ENCODE measurements around the gene MYH3.

Gene MYH3

DNA sequence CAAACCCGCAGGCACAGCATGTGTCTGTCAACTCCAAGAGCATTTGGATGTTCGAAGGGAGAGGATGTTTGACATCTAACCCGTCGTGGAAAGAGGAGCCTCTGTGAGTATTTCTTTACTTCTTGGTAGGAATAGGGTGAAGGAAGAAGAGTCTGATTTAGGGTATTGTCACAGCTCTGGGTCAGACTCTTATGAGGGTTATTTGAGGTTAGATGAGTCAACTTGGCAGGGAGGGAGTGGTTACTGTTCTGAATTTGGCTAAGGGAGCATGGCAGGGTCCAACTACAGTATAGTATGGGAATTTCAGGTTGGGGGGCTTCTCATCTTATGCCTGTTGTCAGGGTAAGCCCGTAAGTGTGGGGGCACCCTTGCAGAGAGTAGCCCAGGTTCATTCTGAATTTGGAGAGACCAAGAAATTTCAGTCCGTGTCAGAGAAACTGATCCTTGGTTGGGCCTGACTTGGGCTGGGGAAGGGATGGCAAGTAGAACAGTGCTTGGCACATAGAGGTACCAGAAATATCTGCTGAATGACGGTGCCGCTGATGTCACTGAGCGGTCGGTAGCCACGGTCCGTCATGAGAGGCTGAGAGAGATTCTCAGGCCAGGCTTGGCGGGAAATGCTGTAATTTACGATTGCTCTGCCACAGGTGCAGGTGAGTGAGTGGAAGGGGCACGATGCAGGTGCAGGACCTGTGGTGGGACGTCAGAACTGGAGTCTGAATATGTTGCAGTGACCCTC, 43.2 kb downstream of the MYH3 start:
- H3K4me3 ChIP-seq (ENCODE audit: low read length) = no peak overlapping the region
- no peak for TF ChIP-seq ZNF274 (IDR thresholded peaks at IDR 0.05; ENCODE audit: low read depth, low read length)

DNA sequence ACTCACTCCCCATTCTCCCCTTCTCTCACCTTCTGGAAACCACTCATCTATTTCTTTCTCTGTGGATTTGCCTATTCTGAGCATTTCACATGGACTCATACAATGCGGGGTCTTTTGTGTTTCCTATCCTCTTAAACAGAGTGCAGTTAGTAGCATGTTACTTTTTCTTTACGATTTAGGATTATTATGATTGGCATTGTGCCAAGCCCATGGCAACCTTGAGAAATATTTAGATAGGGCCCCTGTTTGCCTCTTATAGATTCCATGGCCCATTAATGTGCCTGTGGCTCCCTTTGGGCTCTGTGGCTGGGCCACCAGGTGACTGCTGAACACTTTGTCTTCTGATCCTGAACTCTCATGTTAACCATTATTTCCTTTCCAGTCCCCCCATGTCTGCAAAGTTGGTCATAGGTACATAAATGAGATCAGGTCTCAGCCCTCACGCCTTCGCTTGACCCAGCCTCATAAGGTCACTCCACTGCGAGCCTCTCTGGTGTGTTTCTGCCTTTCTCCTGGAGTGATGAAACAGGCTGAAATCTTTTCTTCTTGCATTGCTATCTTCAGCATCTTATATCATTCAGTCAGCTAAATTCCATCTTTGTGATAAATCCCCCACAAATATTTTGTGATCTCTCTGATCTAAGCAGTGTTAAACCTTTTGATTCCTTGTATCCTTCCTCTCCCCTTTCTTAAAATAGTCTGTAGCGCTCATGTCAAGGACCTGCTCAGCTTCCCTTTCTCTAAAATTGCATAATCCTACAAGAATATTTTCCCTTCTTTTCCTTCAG, 44.0 kb downstream of the MYH3 start:
- no peak for TF ChIP-seq ZNF274 (IDR thresholded peaks at IDR 0.05; ENCODE audit: low read depth, low read length)
- no peak overlapping the region for H3K4me3 ChIP-seq (ENCODE audit: low read length)

DNA sequence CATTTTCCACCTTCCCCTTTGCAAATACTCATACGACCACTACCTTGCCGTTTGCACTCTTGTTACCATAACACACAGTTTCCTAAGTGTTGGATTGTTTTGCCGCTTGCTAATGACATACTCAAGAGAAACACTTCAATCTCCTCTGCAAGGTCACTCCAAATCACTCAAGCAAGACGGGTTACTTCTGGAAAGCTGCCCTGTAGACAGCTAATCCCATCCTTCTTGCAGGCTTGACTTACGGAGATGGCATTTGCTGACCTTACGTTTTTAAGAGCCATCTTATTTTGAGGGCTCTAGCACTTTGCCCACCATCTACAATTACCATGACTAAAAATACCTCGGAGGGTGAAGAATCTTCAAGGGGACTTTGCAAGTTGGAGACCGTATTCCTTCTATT, 46.2 kb downstream of the MYH3 start:
- no peak for TF ChIP-seq ZNF274 (IDR thresholded peaks at IDR 0.05; ENCODE audit: low read depth, low read length)
- no peak overlapping the region for H3K4me3 ChIP-seq (ENCODE audit: low read length)

DNA sequence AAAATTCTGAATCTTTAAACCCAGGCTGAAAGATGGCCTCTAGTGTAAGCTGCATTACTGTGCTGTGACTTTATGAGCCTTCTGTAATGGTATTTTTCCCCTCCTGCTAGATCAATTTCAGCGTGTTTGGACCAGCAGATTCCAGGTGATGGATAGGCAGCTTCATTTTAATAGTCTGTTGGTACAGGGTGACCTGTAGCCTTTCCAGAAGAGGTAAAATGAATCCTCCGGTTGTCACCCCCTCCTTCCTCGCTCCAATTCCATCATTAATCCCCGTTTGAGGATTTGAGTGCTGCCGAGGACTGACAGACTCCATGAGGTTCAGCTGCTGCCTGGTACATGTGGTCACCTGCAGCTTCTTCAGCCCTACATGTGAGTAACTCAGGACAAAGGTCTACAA, 48.9 kb downstream of the MYH3 start:
- H3K4me3 ChIP-seq (ENCODE audit: low read length) = no peak overlapping the region
- TF ChIP-seq ZNF274 (IDR thresholded peaks at IDR 0.05; ENCODE audit: low read depth, low read length) = no peak

DNA sequence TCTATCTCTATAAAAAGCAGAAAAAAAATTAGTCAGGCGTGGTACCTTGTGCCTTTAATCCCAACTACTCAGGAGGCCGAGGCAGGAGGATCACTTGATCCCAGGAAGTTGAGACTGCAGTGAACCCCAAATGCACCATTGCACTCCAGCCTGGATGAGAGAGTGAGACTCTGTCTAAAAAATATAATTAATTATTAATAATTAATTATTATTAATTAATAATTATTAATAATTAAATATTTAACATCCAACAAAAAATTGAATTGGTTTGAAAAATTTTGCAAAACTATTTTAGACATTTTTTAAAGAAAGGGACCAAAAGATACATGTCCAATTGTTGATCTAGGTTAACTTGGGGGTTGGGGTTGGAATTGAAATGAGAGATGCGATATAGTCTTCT, 51.0 kb downstream of the MYH3 start:
- no peak overlapping the region for H3K4me3 ChIP-seq (ENCODE audit: low read length)
- TF ChIP-seq ZNF274 (IDR thresholded peaks at IDR 0.05; ENCODE audit: low read depth, low read length) = no peak

DNA sequence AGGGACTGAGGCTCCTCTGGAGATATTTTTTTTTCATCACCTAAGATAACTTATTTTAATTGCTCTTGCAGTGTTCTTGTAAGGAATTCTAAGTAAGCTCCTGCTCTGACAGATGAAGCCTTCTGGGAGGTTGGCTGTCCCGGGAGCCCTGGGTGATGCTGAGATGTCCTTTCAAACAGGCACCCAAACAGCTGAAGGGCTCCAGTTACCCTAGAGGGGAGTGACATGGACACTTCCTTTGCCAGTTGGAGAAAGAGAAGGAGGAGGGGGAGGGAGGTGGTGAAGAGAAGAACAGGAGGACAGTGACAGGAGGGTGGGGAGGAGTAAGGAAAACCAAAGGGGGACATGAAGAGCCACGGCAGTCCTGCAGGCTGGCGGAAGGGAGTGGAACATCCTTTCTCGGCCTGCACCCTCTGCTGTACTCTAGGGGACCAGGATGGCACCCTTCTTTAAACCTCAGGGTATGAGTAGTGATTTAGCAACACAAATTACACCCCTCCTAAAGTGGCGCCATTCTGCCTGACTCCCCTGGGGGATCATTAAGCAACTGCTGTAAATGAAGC, 51.8 kb downstream of the MYH3 start:
- no peak for TF ChIP-seq ZNF274 (IDR thresholded peaks at IDR 0.05; ENCODE audit: low read depth, low read length)

DNA sequence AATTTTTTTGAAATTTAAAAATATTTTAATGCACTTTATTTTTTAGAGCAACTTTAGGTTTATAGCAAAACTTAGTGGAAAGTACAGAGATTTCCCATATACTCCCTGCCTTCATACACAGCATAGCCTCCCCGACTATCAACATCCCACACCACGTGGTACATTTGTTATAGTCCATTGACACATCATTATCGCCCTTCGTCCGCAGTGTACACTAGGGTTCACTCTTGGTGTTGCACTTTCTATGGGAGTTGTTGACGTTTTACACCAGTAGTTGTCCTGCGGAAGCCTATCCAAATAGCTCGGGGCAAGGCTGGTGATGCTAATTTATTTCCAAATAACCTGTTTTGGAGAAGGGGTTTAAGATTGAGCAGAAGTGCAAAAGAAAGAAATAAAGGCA, 52.6 kb downstream of the MYH3 start:
- TF ChIP-seq ZNF274 (IDR thresholded peaks at IDR 0.05; ENCODE audit: low read depth, low read length) = no peak
- no peak overlapping the region for H3K4me3 ChIP-seq (ENCODE audit: low read length)

More for the DNA sequence above, 51.8 kb downstream of the MYH3 start:
- H3K4me3 ChIP-seq (ENCODE audit: low read length) = no peak overlapping the region

DNA sequence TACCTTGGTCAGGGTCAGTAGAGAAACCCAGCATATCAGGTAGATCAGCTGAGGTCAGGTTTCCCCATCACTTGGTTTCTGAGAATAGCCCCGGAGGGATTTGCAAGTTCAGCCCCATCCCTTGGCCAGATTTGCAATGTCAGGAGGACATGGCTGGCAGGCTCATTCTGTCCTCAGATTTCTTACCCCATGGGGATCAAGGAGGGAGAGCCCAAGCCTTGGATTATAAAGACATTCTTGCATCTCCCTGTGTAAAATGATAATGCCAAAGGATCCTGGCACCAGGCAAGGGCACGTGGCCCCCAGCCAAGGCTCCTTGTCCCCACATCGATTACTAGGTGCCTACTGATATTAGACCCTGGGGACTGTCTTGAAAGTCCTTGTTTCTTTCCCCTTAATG, 53.2 kb downstream of the MYH3 start:
- H3K4me3 ChIP-seq (ENCODE audit: low read length) = no peak overlapping the region
- no peak for TF ChIP-seq ZNF274 (IDR thresholded peaks at IDR 0.05; ENCODE audit: low read depth, low read length)

DNA sequence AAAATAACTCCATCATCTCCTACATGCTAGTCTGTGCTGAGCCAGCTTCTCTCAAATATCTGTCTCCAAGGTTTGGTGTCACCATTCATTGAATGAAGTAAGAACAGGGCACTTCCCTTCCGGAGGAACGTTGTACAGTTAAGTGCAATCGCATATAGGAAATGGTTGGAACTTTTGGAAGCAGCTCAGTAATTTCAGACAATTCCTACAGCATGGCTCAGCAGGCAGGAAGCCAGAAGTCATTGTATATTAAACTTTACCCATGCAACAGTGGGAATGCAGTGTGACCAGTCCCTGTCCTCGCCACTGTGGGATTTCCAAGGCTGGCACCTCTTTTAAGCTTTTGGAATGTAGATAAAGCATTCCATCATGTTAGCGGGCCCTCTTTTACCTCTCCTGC, 56.5 kb downstream of the MYH3 start:
- no peak overlapping the region for H3K4me3 ChIP-seq (ENCODE audit: low read length)
- TF ChIP-seq ZNF274 (IDR thresholded peaks at IDR 0.05; ENCODE audit: low read depth, low read length) = no peak

DNA sequence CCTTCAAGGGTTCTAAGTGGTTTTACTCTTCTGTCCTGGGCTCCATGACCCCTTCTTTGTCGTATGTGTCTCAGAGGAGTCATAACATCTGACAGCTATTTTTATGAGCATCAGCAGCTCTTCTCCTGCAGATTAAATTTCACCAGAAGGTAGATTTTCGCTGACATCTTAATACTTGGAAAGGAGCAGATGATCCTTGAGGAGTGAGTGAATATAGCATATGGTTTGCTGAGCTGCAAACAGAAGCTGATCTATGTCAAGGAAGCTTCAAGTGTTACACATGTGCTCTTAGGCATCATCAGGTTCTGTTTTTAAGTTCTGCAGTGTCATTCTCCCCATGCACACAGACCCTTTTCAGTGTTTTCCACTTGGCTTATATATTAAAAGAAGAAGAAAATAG, 58.5 kb downstream of the MYH3 start:
- TF ChIP-seq ZNF274 (IDR thresholded peaks at IDR 0.05; ENCODE audit: low read depth, low read length) = no peak
- H3K4me3 ChIP-seq (ENCODE audit: low read length) = no peak overlapping the region

DNA sequence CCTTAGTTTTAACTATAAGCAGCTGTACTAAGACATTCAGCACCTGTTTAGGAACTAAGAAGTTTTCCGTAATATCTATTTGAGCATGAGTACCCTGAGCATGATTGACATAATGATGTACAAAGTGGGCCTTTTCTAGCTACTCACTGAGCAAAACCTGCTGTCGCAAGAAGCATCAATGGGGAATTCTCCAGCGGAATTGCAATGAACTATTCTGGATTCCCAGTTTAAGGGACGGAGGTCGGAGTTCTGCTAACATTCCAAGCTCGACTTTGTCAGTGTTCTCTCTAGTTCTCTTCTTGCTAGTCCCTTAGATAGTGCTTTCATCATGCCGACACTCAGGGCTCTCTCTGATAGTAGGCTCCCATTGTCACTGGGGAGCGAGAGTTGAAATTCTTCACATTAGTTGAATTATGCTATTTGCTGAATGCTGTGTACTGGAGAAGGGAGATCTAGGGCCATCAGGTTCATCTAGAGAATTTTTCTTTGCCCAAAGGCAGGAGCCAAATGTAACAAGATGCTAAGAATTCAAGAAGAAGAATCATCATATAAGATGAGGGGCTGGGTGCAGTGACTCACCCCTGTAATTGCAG, 67.5 kb downstream of the MYH3 start:
- H3K4me3 ChIP-seq (ENCODE audit: low read length) = no peak overlapping the region
- TF ChIP-seq ZNF274 (IDR thresholded peaks at IDR 0.05; ENCODE audit: low read depth, low read length) = no peak

DNA sequence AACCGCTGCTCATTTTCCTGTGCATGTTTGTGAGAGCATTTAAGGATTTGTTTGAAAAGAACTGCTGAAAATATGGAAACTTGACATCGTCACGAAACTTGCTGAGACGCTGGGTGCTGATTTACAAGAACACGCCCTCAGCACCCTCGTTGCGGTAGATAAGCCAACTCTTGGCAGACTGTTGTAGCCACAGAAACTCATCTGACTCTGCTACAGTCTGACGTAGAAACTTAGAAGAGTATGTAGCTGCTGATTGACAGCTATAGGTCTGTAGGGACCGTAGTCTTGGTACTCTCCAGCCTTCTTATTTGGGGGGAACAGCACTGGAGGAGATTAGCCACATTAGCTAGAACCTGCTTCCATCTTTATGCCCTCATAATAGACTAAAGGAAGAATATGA, 71.6 kb downstream of the MYH3 start:
- no peak overlapping the region for H3K4me3 ChIP-seq (ENCODE audit: low read length)
- no peak for TF ChIP-seq ZNF274 (IDR thresholded peaks at IDR 0.05; ENCODE audit: low read depth, low read length)

DNA sequence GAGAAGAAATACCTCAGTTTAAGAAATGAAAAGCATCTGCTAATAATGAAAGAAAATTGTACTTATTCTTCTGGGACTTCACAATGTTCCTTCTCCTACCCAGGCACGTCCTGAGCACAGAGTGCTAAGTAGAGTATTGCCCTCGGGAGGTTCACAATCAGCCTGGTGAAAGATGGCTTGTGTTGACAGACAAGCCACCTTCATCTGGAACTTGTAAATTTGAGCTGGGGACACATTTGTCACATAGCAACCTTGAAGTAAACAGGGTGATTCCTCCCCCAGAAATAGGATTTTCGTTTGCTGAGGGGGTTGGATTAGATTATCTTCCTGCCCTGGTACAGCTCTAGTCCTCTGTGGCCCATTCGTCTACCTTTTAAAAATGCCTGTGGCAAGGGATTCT, 73.3 kb downstream of the MYH3 start:
- no peak for TF ChIP-seq ZNF274 (IDR thresholded peaks at IDR 0.05; ENCODE audit: low read depth, low read length)
- H3K4me3 ChIP-seq (ENCODE audit: low read length) = no peak overlapping the region

DNA sequence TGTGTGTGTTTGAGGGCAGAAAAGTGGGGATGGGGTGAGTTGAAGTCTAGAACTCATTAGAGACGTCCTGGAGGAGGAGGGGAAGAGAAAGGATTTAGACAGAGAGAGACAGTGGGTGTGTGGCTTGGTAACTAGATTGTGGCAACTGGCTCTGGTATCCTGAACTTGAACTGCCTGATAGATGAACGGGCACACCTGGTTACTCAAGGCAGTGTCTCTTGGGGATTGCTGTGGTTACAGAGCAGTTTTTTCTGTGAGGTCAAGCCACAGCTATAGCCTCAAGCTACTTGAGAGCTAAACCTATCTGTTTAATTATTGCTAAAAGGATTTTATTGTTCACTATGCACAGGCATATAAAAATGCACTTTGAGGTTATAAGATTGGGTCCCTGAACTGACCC, 77.8 kb downstream of the MYH3 start:
- no peak for TF ChIP-seq ZNF274 (IDR thresholded peaks at IDR 0.05; ENCODE audit: low read depth, low read length)
- H3K4me3 ChIP-seq (ENCODE audit: low read length) = no peak overlapping the region

All from GM08714 (cell line).